Parathyroid adenoma (tissue), 2 donors: Measurements from ENCODE around the gene DMGDH.

Experiments used
- H2AFZ ChIP-seq: fragments of 300-600 bp; sonication (generic); one replicate; pipeline ENCODE4 v1.7.0; 2017; ENCODE audit warnings: antibody characterized with exemption, mild to moderate bottlenecking
- H3K27ac ChIP-seq: fragments of 300-600 bp; sonication (generic); one replicate; pipeline ENCODE4 v1.7.0; 2017
- H3K27me3 ChIP-seq: fragments of 300-600 bp; sonication (generic); one replicate; pipeline ENCODE4 v1.7.0; 2017; ENCODE audit warnings: low read length; ENCODE audit not compliant: control insufficient read depth, insufficient read depth
- H3K36me3 ChIP-seq: fragments of 300-600 bp; sonication (generic); one replicate; pipeline ENCODE4 v1.7.0; 2017; ENCODE audit warnings: low read length; ENCODE audit not compliant: control insufficient read depth, insufficient read depth
- H3K4me1 ChIP-seq: fragments of 300-600 bp; sonication (generic); one replicate; pipeline ENCODE4 v1.7.0; 2017; ENCODE audit warnings: control low read depth
- H3K4me2 ChIP-seq: fragments of 300-600 bp; sonication (generic); one replicate; pipeline ENCODE4 v1.7.0; 2017; ENCODE audit warnings: low read length
- H3K4me3 ChIP-seq: fragments of 300-600 bp; sonication (generic); one replicate; pipeline ENCODE4 v1.7.0; 2017; ENCODE audit warnings: low read depth, low read length
- H3K79me2 ChIP-seq: fragments of 300-600 bp; sonication (generic); one replicate; pipeline ENCODE4 v1.7.0; 2017; ENCODE audit warnings: control low read depth
- H3K9ac ChIP-seq: fragments of 300-600 bp; sonication (generic); one replicate; pipeline ENCODE4 v1.7.0; 2017; ENCODE audit warnings: mild to moderate bottlenecking
- H3K9me3 ChIP-seq: fragments of 300-600 bp; sonication (generic); one replicate; pipeline ENCODE4 v1.7.0; 2017; ENCODE audit warnings: low read length; ENCODE audit not compliant: control insufficient read depth
- TF ChIP-seq, protein P1 (sequence below): fragments of 300-600 bp; sonication (generic); IDR thresholded peaks from one replicate; pipeline ENCODE4 v1.7.0; 2017; ENCODE audit warnings: antibody characterized with exemption, mild to moderate bottlenecking
- donor health status: primary hyperparathyroidism.

The DMGDH gene

DNA sequence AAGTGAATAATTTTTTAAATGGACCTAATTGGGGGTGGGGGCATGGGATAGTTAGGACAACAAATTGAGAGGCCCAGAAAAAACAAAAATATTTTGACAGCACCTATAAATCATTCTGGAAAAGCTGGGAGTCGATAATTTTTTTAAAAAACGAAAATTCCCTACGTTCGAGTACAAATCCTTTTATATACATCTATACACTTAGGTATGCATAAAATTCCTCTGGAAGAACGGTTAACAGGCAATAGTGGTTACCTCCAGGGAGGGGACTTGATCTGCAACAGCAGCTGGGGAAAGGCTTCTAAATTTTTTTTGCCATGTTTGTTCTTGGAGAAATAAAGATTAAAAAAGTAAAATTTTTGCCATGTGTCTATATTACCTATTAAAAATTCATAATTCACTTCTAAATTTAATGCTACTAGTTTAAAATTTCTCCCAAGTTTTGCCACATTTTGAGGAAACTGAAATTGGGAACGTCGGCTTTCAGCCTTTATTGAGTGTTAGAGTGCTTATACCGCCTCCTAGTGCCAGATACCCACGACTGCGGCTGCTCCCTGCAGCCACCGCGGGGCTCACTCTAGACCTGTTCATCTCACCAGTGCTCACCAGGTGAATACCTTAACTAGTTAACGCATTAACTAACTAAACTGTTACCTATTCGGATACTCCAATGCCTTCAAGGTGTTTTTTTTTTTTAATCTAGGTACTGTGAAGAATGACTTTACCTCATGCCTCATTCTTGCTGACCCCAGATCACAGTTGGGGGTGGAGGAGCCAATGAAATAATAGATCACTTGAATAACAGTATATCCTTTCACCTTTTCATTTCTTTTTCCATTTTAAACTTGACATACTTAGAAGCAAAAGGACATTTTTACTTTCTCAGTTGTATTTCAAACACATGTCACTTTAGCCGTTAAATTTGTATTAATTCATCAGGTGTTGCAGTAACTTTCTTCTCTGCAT lies 40.3 kb upstream of the DMGDH start:
- H3K27me3 ChIP-seq: peaks cover 3% of the 10 kb centered on the region
- H3K27ac ChIP-seq: no peak overlapping the region
- H3K9me3 ChIP-seq: no peaks in the 10 kb centered on the region
- no peaks in the 10 kb centered on the region for H3K79me2 ChIP-seq
- no peaks in the 10 kb centered on the region for H3K36me3 ChIP-seq
- no peak overlapping the region for H3K4me3 ChIP-seq
- TF ChIP-seq, protein P1, sequence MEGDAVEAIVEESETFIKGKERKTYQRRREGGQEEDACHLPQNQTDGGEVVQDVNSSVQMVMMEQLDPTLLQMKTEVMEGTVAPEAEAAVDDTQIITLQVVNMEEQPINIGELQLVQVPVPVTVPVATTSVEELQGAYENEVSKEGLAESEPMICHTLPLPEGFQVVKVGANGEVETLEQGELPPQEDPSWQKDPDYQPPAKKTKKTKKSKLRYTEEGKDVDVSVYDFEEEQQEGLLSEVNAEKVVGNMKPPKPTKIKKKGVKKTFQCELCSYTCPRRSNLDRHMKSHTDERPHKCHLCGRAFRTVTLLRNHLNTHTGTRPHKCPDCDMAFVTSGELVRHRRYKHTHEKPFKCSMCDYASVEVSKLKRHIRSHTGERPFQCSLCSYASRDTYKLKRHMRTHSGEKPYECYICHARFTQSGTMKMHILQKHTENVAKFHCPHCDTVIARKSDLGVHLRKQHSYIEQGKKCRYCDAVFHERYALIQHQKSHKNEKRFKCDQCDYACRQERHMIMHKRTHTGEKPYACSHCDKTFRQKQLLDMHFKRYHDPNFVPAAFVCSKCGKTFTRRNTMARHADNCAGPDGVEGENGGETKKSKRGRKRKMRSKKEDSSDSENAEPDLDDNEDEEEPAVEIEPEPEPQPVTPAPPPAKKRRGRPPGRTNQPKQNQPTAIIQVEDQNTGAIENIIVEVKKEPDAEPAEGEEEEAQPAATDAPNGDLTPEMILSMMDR: no peak
- no peak overlapping the region for H3K4me2 ChIP-seq
- H2AFZ ChIP-seq: no peak overlapping the region
- no peak overlapping the region for H3K9ac ChIP-seq
- H3K4me1 ChIP-seq: no peaks in the 10 kb centered on the region

DNA sequence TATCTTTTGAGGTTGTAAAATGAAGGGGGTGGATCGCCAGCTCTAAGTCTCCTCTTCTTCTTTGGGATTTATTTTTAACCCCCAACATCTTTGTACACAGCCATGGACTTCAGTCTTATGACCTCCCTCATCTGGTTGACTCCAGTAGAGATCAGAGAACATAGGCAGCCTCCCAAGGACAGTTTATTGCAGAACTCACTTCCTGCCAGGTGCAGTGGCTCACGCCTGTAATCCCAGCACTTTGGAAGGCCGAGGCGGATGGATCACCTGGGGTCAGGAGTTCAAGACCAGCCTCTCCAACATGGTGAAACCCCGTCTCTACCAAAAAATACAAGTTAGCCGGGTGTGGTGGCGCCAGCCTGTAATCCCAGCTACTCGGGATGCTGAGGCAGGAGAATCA lies 39.3 kb upstream of the DMGDH start:
- Histone ChIP-seq H3K9me3 (no peaks in the 10 kb centered on the region), H3K4me2 (no peak overlapping the region), H3K36me3 (no peaks in the 10 kb centered on the region), H3K27me3 (peaks cover 3% of the 10 kb centered on the region), H3K79me2 (no peaks in the 10 kb centered on the region), H3K27ac (no peak overlapping the region), H3K4me3 (no peak overlapping the region), H3K9ac (no peak overlapping the region), H2AFZ (no peak overlapping the region), H3K4me1 (no peaks in the 10 kb centered on the region)
- TF ChIP-seq, protein P1: no peak

DNA sequence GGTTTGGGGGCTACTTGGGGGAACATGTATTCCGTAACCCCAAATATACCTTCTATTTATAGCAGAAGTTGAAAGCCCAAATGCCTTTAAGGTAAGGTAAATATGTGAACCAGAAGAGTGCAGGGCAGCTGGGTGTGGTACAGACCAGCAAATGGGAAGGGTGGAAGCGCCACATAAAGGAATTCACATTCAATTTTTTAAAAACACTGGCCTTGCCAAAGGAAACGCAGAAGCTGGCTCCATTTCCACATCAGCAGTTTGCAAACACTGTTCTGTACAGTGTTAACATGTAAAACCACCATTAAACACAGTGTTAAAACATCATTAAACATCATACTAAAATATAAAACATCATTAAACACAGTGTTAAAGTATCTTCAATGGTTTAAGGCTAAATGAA lies 38.6 kb upstream of the DMGDH start:
- H3K79me2 ChIP-seq: no peaks in the 10 kb centered on the region
- TF ChIP-seq, protein P1: no peak
- H3K27me3 ChIP-seq: peaks cover 3% of the 10 kb centered on the region
- H3K4me2 ChIP-seq: no peak overlapping the region
- H3K9me3 ChIP-seq: no peaks in the 10 kb centered on the region
- no peaks in the 10 kb centered on the region for H3K4me1 ChIP-seq
- no peaks in the 10 kb centered on the region for H3K36me3 ChIP-seq
- H3K9ac ChIP-seq: no peak overlapping the region
- H3K4me3 ChIP-seq: no peak overlapping the region
- no peak overlapping the region for H2AFZ ChIP-seq
- no peak overlapping the region for H3K27ac ChIP-seq

DNA sequence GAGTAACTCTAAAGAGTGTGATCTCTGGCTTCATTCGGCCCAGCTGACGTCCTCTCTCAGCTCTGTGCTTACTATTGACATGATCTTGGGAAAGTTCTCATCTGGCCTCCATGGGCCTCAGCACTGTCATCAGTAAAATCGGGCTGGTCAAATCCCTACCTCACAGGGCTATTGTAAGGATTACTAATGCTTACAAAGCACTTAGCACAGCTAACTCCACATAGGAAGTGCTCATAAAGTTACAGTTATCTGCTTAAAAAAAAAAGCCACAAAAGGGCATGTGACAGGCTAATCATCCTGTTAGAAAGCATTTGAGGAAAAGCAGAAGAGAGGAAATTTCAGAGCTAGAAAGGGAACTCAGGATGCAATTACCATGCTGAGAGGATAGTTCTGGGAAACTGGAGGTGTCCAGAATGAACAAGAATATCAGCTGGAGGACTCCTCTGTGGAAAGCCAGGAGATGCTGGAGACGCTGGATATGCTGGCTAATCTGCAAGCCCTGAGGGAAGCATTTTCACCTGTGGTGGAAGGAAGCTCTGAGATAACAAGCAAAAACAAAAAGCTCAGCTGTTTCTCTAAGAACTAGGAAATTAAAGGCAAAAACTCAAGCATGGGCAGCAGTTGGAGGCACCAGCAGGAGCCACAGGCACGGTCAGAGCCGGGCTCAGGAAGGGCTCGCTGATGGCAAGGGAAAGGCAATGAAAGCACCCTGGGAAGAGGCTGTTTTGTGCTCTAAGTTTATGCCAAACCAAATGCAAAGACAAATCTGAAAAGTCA lies 37.7 kb upstream of the DMGDH start:
- no peak overlapping the region for H3K4me2 ChIP-seq
- H3K9ac ChIP-seq: no peak overlapping the region
- TF ChIP-seq, protein P1: no peak
- H3K27me3 ChIP-seq: no peaks in the 10 kb centered on the region
- no peak overlapping the region for H3K4me3 ChIP-seq
- H2AFZ ChIP-seq: no peak overlapping the region
- H3K4me1 ChIP-seq: no peaks in the 10 kb centered on the region
- no peaks in the 10 kb centered on the region for H3K79me2 ChIP-seq
- no peaks in the 10 kb centered on the region for H3K36me3 ChIP-seq
- H3K9me3 ChIP-seq: no peaks in the 10 kb centered on the region
- H3K27ac ChIP-seq: no peak overlapping the region
